Muscle layer of colon (tissue), 2 donors: ENCODE measurements around the gene CTSF.

Source experiments
- H3K27ac ChIP-seq: one replicate; pipeline ENCODE4 v1.7.0; 2013; ENCODE audit warnings: low read depth, mild to moderate bottlenecking, low read length, moderate library complexity
- H3K27me3 ChIP-seq, 2 donors: one replicate each; pipeline ENCODE4 v1.7.0; 2013; ENCODE audit warnings: low read length in 2 of 2, mild to moderate bottlenecking in 2 of 2; ENCODE audit not compliant: insufficient read depth in 2 of 2, control insufficient read depth in 1 of 2
- H3K36me3 ChIP-seq: one replicate; pipeline ENCODE4 v1.7.0; 2013; ENCODE audit warnings: mild to moderate bottlenecking, low read length; ENCODE audit not compliant: insufficient read depth
- H3K4me1 ChIP-seq: one replicate; pipeline ENCODE4 v1.7.0; 2013; ENCODE audit warnings: mild to moderate bottlenecking, low read length; ENCODE audit not compliant: insufficient read depth
- H3K4me3 ChIP-seq, 2 donors: one replicate each; pipeline ENCODE4 v1.7.0; 2013; ENCODE audit warnings: low read length in 2 of 2, low read depth in 1 of 2, mild to moderate bottlenecking in 1 of 2, moderate library complexity in 1 of 2
- H3K9ac ChIP-seq: one replicate; pipeline ENCODE4 v1.7.0; 2013; ENCODE audit warnings: low read length
- H3K9me3 ChIP-seq: one replicate; pipeline ENCODE4 v1.7.0; 2013; ENCODE audit warnings: mild to moderate bottlenecking, low read length
- donor health status: abdominal sarcoma.
- donor health status: Adenocarcinoma of cecum.

The CTSF gene

DNA sequence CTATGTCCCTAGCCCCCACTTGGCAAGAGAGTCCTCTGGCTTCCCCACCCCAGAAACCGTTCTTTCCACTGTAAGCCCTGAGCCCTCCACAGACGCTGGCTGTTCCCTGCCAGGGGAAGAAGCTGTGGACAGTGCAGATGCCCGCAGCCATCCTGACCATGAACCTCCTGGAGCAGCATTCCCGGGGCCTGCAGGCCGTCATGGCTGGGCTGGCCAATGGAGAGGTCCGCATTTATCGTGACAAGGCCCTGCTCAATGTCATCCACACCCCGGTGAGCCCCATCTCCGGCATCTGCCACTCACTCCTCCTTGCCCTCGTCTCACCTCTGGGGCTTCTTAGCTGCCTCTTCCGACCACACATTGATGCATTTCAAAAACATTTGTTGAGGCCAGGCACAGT, 44.8 kb downstream of the CTSF start:
- Histone ChIP-seq H3K4me1 (no peaks in the 10 kb centered on the region), H3K36me3 (peaks cover 48% of the 10 kb centered on the region), H3K27ac (no peak overlapping the region), H3K9ac (no peak overlapping the region), H3K9me3 (no peaks in the 10 kb centered on the region), H3K4me3 (no peak overlapping the region), H3K27me3 (no peaks in the 10 kb centered on the region)
